Measurements from ENCODE around the gene REXO2. TPM values are rescaled to one million over a fixed set of nuclear protein-coding genes. Genes with fewer than 3 reads are reported as not detected.

The REXO2 gene
- total and polyA plus RNA-seq, 10 donors: 46.4 to 118 (median 74.2) TPM

GRCh38 chr11:114400216-114400914, 38.9 kb upstream of the REXO2 start, which contains the start of the genes C11orf71 and RBM7:
TSS of gene C11orf71 (minus strand) at chr11:114400511. CDS start at chr11:114400331, 180 bp downstream.
TSS of gene RBM7 (plus strand) at chr11:114400666. CDS start at chr11:114400672, 6 bp downstream.
- TF ChIP-seq CTCF (IDR thresholded peaks at IDR 0.05 in 8 of 11, conservative IDR thresholded peaks at IDR 0.05 in 3 of 11) (peak in 6 of 11 experiments; percentile 13 to 40 (median 35)), POLR2AphosphoS5 (IDR thresholded peaks at IDR 0.05) (peak; percentile 99 to 100 (median 100)), POLR2A (IDR thresholded peaks at IDR 0.05) (peak; percentile 4 to 98 (median 93))
- intact Hi-C loops (cut with DNase I; ENCODE audit: low total_unique reads): no loop called here
- WGBS, 5 donors: 0% methylated on average over 16 to 65 of the region's 65 CpGs

GRCh38 chr11:114400915-114401223, 38.4 kb upstream of the REXO2 start:
- DNase-seq: no peak
- 0 to 2% (median 1%) methylated on average over 8 of the region's 8 CpGs for WGBS, 5 donors
- Histone ChIP-seq H3K27ac (peak overlapping the region; percentile 94 to 99 (median 98)), H3K9me3 (no peaks in the 10 kb centered on the region), H3K36me3 (peaks cover 0 to 34% (median 12%) of the 10 kb centered on the region in 6 donors), H3K4me1 (peaks cover 0 to 81% (median 70%) of the 10 kb centered on the region in 6 donors), H3K27me3 (replicated peaks in 1 of 7) (no peaks in the 10 kb centered on the region), H3K4me3 (peak overlapping the region; percentile 25 to 77 (median 56))
- intact Hi-C loops (cut with DNase I; ENCODE audit: low total_unique reads): no loop called here
- TF ChIP-seq POLR2AphosphoS5 (IDR thresholded peaks at IDR 0.05): no peak
- no peak for TF ChIP-seq POLR2A (IDR thresholded peaks at IDR 0.05)
- TF ChIP-seq CTCF (IDR thresholded peaks at IDR 0.05 in 8 of 11, conservative IDR thresholded peaks at IDR 0.05 in 3 of 11): no peak

More at GRCh38 chr11:114400216-114400914, 38.9 kb upstream of the REXO2 start, which contains the start of the genes C11orf71 and RBM7:
- no peaks in the 10 kb centered on the region for H3K9me3 ChIP-seq
- no peaks in the 10 kb centered on the region for H3K27me3 ChIP-seq (replicated peaks in 1 of 7)
- DNase-seq: peak; percentile 99
- peaks cover 0 to 29% (median 7%) of the 10 kb centered on the region in 6 donors for H3K36me3 ChIP-seq
- peaks cover 0 to 76% (median 65%) of the 10 kb centered on the region in 6 donors for H3K4me1 ChIP-seq
- peak within 1 kb of the TSS; percentile 45 to 77 (median 56) for H3K4me3 ChIP-seq
- peak within 1 kb of the TSS; percentile 94 to 99 (median 98) for H3K27ac ChIP-seq

- Histone ChIP-seq H3K36me3 (peaks cover 0 to 39% (median 16%) of the 10 kb centered on the region in 6 donors), H3K27me3 (replicated peaks in 1 of 7) (no peaks in the 10 kb centered on the region), H3K9me3 (no peaks in the 10 kb centered on the region), H3K4me3 (peak overlapping the region; percentile 25 to 77 (median 56)), H3K4me1 (peaks cover 0 to 84% (median 70%) of the 10 kb centered on the region in 6 donors), H3K27ac (peak overlapping the region; percentile 94 to 99 (median 98))
- intact Hi-C loops (cut with DNase I; ENCODE audit: low total_unique reads): no loop called here
- no peak for DNase-seq
- TF ChIP-seq POLR2AphosphoS5 (IDR thresholded peaks at IDR 0.05): no peak
- TF ChIP-seq POLR2A (IDR thresholded peaks at IDR 0.05): no peak
- 3 to 12% (median 6%) methylated on average over 4 of the region's 4 CpGs for WGBS, 5 donors
Measured at GRCh38 chr11:114401311-114401710, 38.0 kb upstream of the REXO2 start.

- Histone ChIP-seq H3K27me3 (replicated peaks in 1 of 7) (no peaks in the 10 kb centered on the region), H3K4me1 (peaks cover 0 to 6% (median 0%) of the 10 kb centered on the region in 6 donors), H3K4me3 (no peak overlapping the region), H3K9me3 (no peaks in the 10 kb centered on the region), H3K27ac (no peak overlapping the region), H3K36me3 (peaks cover 0 to 68% (median 19%) of the 10 kb centered on the region in 6 donors)
- WGBS, 5 donors: 95 to 98% (median 97%) methylated on average over 4 of the region's 4 CpGs
- intact Hi-C loops (cut with DNase I; ENCODE audit: low total_unique reads): no loop called here
- no peak for TF ChIP-seq POLR2A (IDR thresholded peaks at IDR 0.05)
- no peak for TF ChIP-seq POLR2AphosphoS5 (IDR thresholded peaks at IDR 0.05)
- no peak for TF ChIP-seq CTCF (IDR thresholded peaks at IDR 0.05 in 8 of 11, conservative IDR thresholded peaks at IDR 0.05 in 3 of 11)
- DNase-seq: no peak
Measured at GRCh38 chr11:114412946-114413345, 26.3 kb upstream of the REXO2 start.

Data from spleen (tissue), 11 donors.